Endodermal cell (in vitro differentiated cells): Measurements from ENCODE around the gene GYPC. TPM values are rescaled to one million over a fixed set of nuclear protein-coding genes. Genes with fewer than 3 reads are reported as not detected.

Experiments
- DNase-seq: peaks from one replicate; pipeline ENCODE4 v3.0.0-alpha.2; 2017
- H3K27ac ChIP-seq: 2 replicates; pipeline ENCODE4 v1.5.1; 2013; ENCODE audit warnings: mild to moderate bottlenecking, low read depth, low read length, moderate library complexity
- H3K27me3 ChIP-seq: 2 replicates; pipeline ENCODE4 v1.6.1; 2013; ENCODE audit warnings: mild to moderate bottlenecking, low read length, moderate library complexity; ENCODE audit not compliant: insufficient read depth, control insufficient read depth, poor library complexity, severe bottlenecking
- H3K36me3 ChIP-seq: 2 replicates; pipeline ENCODE4 v1.7.0; 2013; ENCODE audit warnings: mild to moderate bottlenecking, low read length, moderate library complexity; ENCODE audit not compliant: control insufficient read depth, insufficient read depth
- H3K4me1 ChIP-seq: one replicate; pipeline ENCODE4 v1.7.0; 2013; ENCODE audit warnings: low read length; ENCODE audit not compliant: control insufficient read depth, insufficient read depth
- H3K4me3 ChIP-seq: 2 replicates; pipeline ENCODE4 v1.5.1; 2013; ENCODE audit warnings: mild to moderate bottlenecking, low read length, moderate library complexity
- H3K9ac ChIP-seq: 2 replicates; pipeline ENCODE4 v1.6.1; 2013; ENCODE audit warnings: mild to moderate bottlenecking, low read length, moderate library complexity; ENCODE audit not compliant: poor library complexity, severe bottlenecking; ENCODE audit errors: extremely low read depth
- H3K9me3 ChIP-seq: 2 replicates; pipeline ENCODE4 v1.6.1; 2013; ENCODE audit warnings: mild to moderate bottlenecking, low read length, moderate library complexity; ENCODE audit not compliant: control insufficient read depth
- H3K27ac Mint-ChIP-seq: 2 replicates; pipeline ENCODE4 v1.8.0; 2020; ENCODE audit warnings: mixed read lengths
- H3K27me3 Mint-ChIP-seq: 2 replicates; pipeline ENCODE4 v1.8.0; 2021; ENCODE audit warnings: mild to moderate bottlenecking, mixed read lengths; ENCODE audit not compliant: insufficient read depth
- H3K36me3 Mint-ChIP-seq: 2 replicates; pipeline ENCODE4 v1.8.0; 2020; ENCODE audit warnings: low read depth, mixed read lengths
- H3K4me1 Mint-ChIP-seq: 2 replicates; pipeline ENCODE4 v1.8.0; 2020; ENCODE audit warnings: mixed read lengths
- H3K4me3 Mint-ChIP-seq: 2 replicates; pipeline ENCODE4 v1.8.0; 2020; ENCODE audit warnings: mild to moderate bottlenecking, moderate library complexity, mixed read lengths
- H3K9me3 Mint-ChIP-seq: 2 replicates; pipeline ENCODE4 v1.8.0; 2020; ENCODE audit warnings: mild to moderate bottlenecking, mixed read lengths
- WGBS, 2 experiments: methylation state at CpG; one replicate each; pipeline versions ENCODE4 v1.1.5 to v1.1.7; 2013; ENCODE audit warnings: missing lambda C conversion rate in 2 of 2, mixed read lengths in 1 of 2; ENCODE audit not compliant: insufficient coverage in 1 of 2, insufficient read length in 1 of 2; 5-methylcytosine and 5-hydroxymethylcytosine counted together
- total RNA-seq, 2 donors: library from RNA; stranded (reverse); fragmentation: NEBNext Ultra II Directional in 1 of 2; extraction: Animal tissue kit (Norgen Biotek cat#: 25700) in 1 of 2; gene quantifications; 2 replicates in 1 of 2; 3 replicates in 1 of 2; pipeline ENCODE4 v1.2.1, GENCODE V29; 2021
- TF ChIP-seq, protein P1 (sequence below): fragments of 200-600 bp; sonication (generic); conservative IDR thresholded peaks from 2 replicates; pipeline ENCODE4 v1.5.0; 2021; ENCODE audit warnings: antibody characterized with exemption, mild to moderate bottlenecking

GYPC gene
- total RNA-seq, 2 donors from 2014 or later, result 15.3 to 23.2 TPM

DNA sequence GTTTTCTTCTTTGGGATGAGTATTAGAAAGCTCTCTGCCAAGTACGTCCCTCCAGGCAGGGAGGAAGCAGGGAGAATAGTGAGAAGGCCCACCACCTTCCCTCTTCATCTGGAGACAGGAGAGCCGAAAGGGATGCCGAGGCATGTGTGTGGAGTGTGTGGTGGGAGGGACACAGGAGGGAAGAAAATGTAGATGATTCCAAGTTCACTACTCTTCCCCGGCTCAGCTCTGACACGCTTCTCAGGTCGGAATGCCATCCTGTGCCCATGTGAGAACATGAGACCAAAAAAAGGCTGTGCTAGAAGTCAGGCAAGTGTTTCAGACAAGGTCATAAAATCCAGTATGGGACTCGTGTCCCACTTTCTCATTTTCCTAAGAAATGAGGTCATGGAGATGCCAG, 47.4 kb downstream of the GYPC start:
- Histone ChIP-seq H3K4me3 (no peak overlapping the region), H3K9me3 (peaks cover 11% of the 10 kb centered on the region), H3K27me3 (no peaks in the 10 kb centered on the region), H3K4me1 (no peaks in the 10 kb centered on the region), H3K36me3 (no peaks in the 10 kb centered on the region), H3K27ac (no peak overlapping the region), H3K9ac (no peak overlapping the region)
- Mint-ChIP-seq H3K9me3 (peaks cover 1% of the 10 kb centered on the region), H3K36me3 (no peaks in the 10 kb centered on the region), H3K27ac (no peak overlapping the region), H3K27me3 (no peaks in the 10 kb centered on the region), H3K4me1 (peaks cover 15% of the 10 kb centered on the region), H3K4me3 (no peak overlapping the region)
- 87 to 97% methylated on average over 4 to 7 of the region's 7 CpGs for WGBS, 2 experiments
- TF ChIP-seq, protein P1, sequence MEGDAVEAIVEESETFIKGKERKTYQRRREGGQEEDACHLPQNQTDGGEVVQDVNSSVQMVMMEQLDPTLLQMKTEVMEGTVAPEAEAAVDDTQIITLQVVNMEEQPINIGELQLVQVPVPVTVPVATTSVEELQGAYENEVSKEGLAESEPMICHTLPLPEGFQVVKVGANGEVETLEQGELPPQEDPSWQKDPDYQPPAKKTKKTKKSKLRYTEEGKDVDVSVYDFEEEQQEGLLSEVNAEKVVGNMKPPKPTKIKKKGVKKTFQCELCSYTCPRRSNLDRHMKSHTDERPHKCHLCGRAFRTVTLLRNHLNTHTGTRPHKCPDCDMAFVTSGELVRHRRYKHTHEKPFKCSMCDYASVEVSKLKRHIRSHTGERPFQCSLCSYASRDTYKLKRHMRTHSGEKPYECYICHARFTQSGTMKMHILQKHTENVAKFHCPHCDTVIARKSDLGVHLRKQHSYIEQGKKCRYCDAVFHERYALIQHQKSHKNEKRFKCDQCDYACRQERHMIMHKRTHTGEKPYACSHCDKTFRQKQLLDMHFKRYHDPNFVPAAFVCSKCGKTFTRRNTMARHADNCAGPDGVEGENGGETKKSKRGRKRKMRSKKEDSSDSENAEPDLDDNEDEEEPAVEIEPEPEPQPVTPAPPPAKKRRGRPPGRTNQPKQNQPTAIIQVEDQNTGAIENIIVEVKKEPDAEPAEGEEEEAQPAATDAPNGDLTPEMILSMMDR, result no peak
- DNase-seq, result peak; percentile 24

DNA sequence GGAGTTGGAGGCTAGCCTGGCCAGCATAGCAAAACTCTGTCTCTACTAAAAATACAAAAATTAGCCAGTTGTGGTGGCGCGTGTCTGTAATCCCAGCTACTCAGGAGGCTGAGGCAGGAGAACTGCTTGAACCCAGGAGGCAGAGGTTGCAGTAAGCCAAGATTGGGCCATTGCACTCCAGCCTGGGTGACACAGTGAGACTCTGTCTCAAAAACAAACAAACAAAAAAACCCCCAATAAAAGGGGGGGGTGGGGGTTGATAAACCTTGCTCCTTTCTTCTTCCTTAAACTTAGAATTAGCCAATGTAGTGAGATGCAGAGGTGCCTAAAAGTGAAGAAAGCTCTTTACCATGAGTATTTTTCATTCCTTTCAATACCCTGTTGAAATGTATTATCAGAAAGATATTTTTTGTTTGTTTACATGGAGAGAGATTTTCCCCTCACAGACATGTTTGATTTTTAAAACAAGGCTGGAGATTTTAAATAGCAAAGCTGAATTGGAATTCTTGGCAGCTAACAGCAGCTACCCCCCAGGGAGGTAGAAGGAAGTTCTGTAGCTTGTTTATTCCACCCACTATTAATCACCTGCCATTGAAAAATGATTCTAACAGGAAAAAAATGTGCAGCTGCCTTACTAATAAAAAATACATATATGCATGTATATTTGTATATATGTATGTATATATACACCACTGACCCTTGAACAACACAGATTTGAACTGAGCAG, 48.6 kb downstream of the GYPC start:
- no peak overlapping the region for H3K27ac ChIP-seq
- no peak overlapping the region for H3K4me3 ChIP-seq
- H3K36me3 Mint-ChIP-seq, result no peaks in the 10 kb centered on the region
- H3K4me1 Mint-ChIP-seq, result peaks cover 14% of the 10 kb centered on the region
- 100% methylated on average over 2 of the region's 2 CpGs for WGBS, 2 experiments
- TF ChIP-seq, protein P1, result no peak
- peaks cover 1% of the 10 kb centered on the region for H3K9me3 Mint-ChIP-seq
- no peaks in the 10 kb centered on the region for H3K36me3 ChIP-seq
- H3K27me3 ChIP-seq, result no peaks in the 10 kb centered on the region
- DNase-seq, result no peak
- H3K4me1 ChIP-seq, result no peaks in the 10 kb centered on the region
- peaks cover 11% of the 10 kb centered on the region for H3K9me3 ChIP-seq
- no peak overlapping the region for H3K9ac ChIP-seq
- H3K27me3 Mint-ChIP-seq, result no peaks in the 10 kb centered on the region
- H3K4me3 Mint-ChIP-seq, result no peak overlapping the region
- H3K27ac Mint-ChIP-seq, result no peak overlapping the region

DNA sequence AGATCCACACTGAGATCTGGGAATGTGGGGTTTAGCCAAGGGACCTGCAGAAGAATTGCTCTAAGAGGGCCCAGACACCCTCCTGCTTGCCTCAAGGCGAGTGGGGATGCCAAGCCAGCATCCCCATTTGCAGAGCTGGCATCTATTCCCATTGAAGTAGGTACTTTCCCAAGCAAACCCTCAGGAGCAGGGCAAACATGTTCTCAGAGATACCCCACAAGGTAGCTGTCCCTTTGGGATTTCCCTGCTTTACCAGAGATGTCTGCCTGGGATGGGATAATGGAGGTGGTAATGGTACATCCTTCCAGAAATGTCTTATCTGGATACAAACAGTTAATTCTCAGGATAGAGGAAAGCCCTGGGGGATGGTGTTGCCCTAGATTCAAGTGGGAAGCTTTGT, 51.2 kb downstream of the GYPC start:
- TF ChIP-seq, protein P1, result no peak
- no peak overlapping the region for H3K4me3 ChIP-seq

More for the DNA sequence above, 51.2 kb downstream of the GYPC start:
- no peaks in the 10 kb centered on the region for H3K27me3 Mint-ChIP-seq
- Histone ChIP-seq H3K9ac (no peak overlapping the region), H3K36me3 (no peaks in the 10 kb centered on the region), H3K9me3 (no peaks in the 10 kb centered on the region), H3K27me3 (no peaks in the 10 kb centered on the region), H3K27ac (no peak overlapping the region), H3K4me1 (no peaks in the 10 kb centered on the region)
- no peaks in the 10 kb centered on the region for H3K9me3 Mint-ChIP-seq
- no peak overlapping the region for H3K4me3 Mint-ChIP-seq
- peaks cover 5% of the 10 kb centered on the region for H3K4me1 Mint-ChIP-seq
- 94% methylated on average over 1 of the region's 1 CpG; no CpG with 5 or more reads in 1 of the 2 experiments for WGBS, 2 experiments
- DNase-seq, result peak; percentile 11
- H3K36me3 Mint-ChIP-seq, result no peaks in the 10 kb centered on the region
- H3K27ac Mint-ChIP-seq, result no peak overlapping the region
